Psoas muscle (tissue), 8 donors: ENCODE results near the gene ERC2. TPM values are rescaled to one million over a fixed set of nuclear protein-coding genes. Genes with fewer than 3 reads are reported as not detected.

Source experiments
- ATAC-seq, 4 donors: fragments of 200-7000 bp; cut with Tn5 transposase; one replicate each; pipeline ENCODE4 v1.9.1; 2020; ENCODE audit warnings: moderate library complexity in 3 of 4, mild to moderate bottlenecking in 2 of 4
- DNase-seq, 2 donors: peaks; one replicate each; pipeline ENCODE4 v3.0.0-alpha.2; 2020
- H3K27ac ChIP-seq: fragments of 200-600 bp; one replicate; pipeline ENCODE4 v1.8.0; 2022
- H3K27me3 ChIP-seq, 3 donors: fragments of 200-600 bp in 1 of 3; one replicate each; pipeline versions ENCODE4 v1.6.1 to v1.8.0; 2013 to 2022; ENCODE audit warnings: low read length in 2 of 3, mild to moderate bottlenecking in 2 of 3, moderate library complexity in 1 of 3; ENCODE audit not compliant: insufficient read depth in 3 of 3
- H3K36me3 ChIP-seq, 2 donors: fragments of 200-600 bp in 1 of 2; one replicate each; pipeline versions ENCODE4 v1.6.1 to v1.8.0; 2013 to 2022; ENCODE audit warnings: low read depth in 1 of 2, mild to moderate bottlenecking in 1 of 2, moderate library complexity in 1 of 2; ENCODE audit not compliant: insufficient read depth in 1 of 2
- H3K4me1 ChIP-seq: fragments of 200-600 bp; one replicate; pipeline ENCODE4 v1.8.0; 2022
- H3K4me3 ChIP-seq: fragments of 200-600 bp; one replicate; pipeline ENCODE4 v1.8.0; 2022; ENCODE audit warnings: mild to moderate bottlenecking
- H3K9me3 ChIP-seq: fragments of 200-600 bp; one replicate; pipeline ENCODE4 v1.8.0; 2022
- WGBS, 3 donors: extraction: QIAGEN DNeasy Blood & Tissue Kit; methylation state at CpG; one replicate each; pipeline versions ENCODE4 v1.1.6 to v1.1.7; 2013; 5-methylcytosine and 5-hydroxymethylcytosine counted together
- intact Hi-C, 2 donors: fragments of 100-400 bp; cut with DNase I; formaldehyde crosslinking; loops; one replicate each; pipeline versions ENCODE4 v1.11.0 to v1.14.2; 2022
- polyA plus RNA-seq, 3 donors: library from polyadenylated mRNA; stranded (reverse); fragments of 200-250 nt; gene quantifications; one replicate each; pipeline ENCODE4 v1.2.3, GENCODE V29; 2013
- total RNA-seq, 4 donors: library from RNA; stranded (reverse); fragmentation: NEBNext Ultra II Directional in 2 of 4; extraction: Animal tissue kit (Norgen Biotek cat#: 25700) in 2 of 4; gene quantifications; one replicate each; pipeline versions ENCODE4 v1.2.1 to v1.2.4, GENCODE V29; 2021 to 2023
- TF ChIP-seq, protein P1 (sequence below): fragments of 200-600 bp; IDR thresholded peaks from one replicate; pipeline ENCODE4 v1.8.0; 2022; ENCODE audit warnings: antibody characterized with exemption
- donor health status: healthy with polysubstance abuse.
- donor health status: DM: no; HTN: no; CAD: no; lungs with moderate emphysema.
- donor health status: Bipolar disorder and iron deficiency.
- donor health status: healthy.
- donor health status: DM: yes; HTN: yes; CAD: no.
- donor health status: DM: no; HTN: no; CAD: no.
- donor health status: DM: no; HTN: no; CAD: no.
- donor health status: DM: yes; HTN: yes; CAD: no.

Gene ERC2
- total and polyA plus RNA-seq, 7 donors: 0.04 to 0.15 TPM; not detected in 5

DNA sequence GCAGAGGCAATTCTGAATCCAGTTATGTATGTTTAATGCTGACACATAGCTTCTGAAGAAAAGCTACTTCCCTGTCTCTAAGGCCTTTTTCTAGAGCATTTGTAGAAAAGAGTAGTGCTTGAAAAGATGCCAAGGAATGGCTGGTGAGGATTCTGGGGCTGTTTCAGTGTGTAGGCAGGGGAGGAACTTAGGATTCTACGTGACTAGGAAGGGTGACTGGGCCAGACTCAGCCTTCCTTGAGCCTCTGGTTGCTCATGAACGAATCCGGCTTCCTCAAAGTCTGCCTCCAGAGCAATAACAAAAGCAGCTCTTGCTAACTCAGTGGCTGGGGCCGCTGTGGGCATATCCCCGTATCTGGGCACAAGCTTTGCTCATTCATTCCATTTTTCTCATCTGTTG is 876.4 kb downstream of the ERC2 start:
- Histone ChIP-seq H3K27me3 (peaks cover 0 to 2% (median 0%) of the 10 kb centered on the region in 3 donors), H3K4me3 (no peak overlapping the region), H3K4me1 (no peaks in the 10 kb centered on the region), H3K27ac (no peak overlapping the region), H3K9me3 (no peaks in the 10 kb centered on the region), H3K36me3 (no peaks in the 10 kb centered on the region)
- DNase-seq: no peak
- whole genome bisulfite sequencing, 3 donors: 83% methylated on average over 5 of the region's 5 CpGs
- TF ChIP-seq, protein P1, sequence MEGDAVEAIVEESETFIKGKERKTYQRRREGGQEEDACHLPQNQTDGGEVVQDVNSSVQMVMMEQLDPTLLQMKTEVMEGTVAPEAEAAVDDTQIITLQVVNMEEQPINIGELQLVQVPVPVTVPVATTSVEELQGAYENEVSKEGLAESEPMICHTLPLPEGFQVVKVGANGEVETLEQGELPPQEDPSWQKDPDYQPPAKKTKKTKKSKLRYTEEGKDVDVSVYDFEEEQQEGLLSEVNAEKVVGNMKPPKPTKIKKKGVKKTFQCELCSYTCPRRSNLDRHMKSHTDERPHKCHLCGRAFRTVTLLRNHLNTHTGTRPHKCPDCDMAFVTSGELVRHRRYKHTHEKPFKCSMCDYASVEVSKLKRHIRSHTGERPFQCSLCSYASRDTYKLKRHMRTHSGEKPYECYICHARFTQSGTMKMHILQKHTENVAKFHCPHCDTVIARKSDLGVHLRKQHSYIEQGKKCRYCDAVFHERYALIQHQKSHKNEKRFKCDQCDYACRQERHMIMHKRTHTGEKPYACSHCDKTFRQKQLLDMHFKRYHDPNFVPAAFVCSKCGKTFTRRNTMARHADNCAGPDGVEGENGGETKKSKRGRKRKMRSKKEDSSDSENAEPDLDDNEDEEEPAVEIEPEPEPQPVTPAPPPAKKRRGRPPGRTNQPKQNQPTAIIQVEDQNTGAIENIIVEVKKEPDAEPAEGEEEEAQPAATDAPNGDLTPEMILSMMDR: no peak
- intact Hi-C loops: no loop called here
- no peak for ATAC-seq

DNA sequence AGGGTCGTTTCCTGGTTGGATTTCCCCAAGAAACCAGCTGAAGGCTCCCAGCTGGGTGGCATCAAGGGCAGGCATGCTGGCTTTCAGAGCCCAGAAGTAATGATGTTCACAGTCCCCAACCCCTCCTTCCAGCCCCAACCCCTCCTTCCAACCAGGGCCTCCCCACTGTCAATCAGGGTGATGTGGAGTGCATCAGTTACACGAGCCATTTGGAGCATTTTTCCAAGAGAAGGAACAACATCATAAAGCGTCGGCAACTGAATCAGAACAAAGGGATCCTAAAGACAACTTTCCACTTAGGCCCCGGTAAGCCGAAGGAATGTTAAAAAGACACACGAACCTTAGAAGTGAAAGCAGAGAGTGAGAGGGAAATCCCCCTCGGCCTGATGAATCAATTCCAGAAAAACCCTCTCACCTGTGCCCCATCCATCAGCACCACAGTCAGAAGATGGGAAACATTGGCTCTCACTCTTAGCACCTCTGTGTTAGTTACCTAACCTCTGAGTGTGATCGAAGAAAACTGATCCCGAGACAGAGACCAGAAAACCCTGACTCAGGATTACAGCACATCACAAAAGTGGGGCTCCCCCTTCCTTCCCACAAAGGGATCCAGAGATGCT is 880.0 kb downstream of the ERC2 start:
- H3K4me3 ChIP-seq: no peak overlapping the region
- no peaks in the 10 kb centered on the region for H3K36me3 ChIP-seq
- ATAC-seq (no peak), DNase-seq (no peak)
- no peaks in the 10 kb centered on the region for H3K4me1 ChIP-seq
- peaks cover 0 to 2% (median 0%) of the 10 kb centered on the region in 3 donors for H3K27me3 ChIP-seq
- WGBS, 3 donors: 58 to 61% (median 60%) methylated on average over 10 of the region's 10 CpGs
- intact Hi-C loops: no loop called here
- no peak overlapping the region for H3K27ac ChIP-seq
- H3K9me3 ChIP-seq: no peaks in the 10 kb centered on the region
- TF ChIP-seq, protein P1: no peak

DNA sequence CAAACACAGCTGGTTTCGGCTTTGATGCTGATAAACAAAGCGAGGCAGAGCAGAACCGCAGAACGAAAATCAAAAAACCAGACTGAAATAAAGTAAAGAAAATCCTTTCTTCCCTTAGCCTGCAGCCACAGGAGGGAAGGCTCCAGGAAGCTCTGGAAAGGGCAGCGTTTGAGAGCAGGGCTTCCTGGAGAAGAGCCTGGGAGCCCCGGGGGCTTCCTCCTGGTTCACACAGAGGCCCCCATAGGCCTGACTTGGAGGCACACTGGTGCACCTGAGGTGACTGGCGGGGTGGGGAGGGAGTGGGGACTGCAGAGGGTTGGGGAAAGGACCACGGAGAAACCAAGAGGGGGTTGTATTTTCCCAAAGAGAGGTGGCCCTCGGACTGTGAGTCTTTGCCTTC is 882.4 kb downstream of the ERC2 start:
- H3K27ac ChIP-seq: no peak overlapping the region
- H3K27me3 ChIP-seq: no peaks in the 10 kb centered on the region
- DNase-seq: no peak
- no peaks in the 10 kb centered on the region for H3K4me1 ChIP-seq
- ATAC-seq: no peak
- no peaks in the 10 kb centered on the region for H3K36me3 ChIP-seq
- TF ChIP-seq, protein P1: no peak
- 70 to 75% (median 75%) methylated on average over 9 of the region's 9 CpGs for WGBS, 3 donors
- H3K4me3 ChIP-seq: no peak overlapping the region
- no peaks in the 10 kb centered on the region for H3K9me3 ChIP-seq
- intact Hi-C loops: no loop called here

DNA sequence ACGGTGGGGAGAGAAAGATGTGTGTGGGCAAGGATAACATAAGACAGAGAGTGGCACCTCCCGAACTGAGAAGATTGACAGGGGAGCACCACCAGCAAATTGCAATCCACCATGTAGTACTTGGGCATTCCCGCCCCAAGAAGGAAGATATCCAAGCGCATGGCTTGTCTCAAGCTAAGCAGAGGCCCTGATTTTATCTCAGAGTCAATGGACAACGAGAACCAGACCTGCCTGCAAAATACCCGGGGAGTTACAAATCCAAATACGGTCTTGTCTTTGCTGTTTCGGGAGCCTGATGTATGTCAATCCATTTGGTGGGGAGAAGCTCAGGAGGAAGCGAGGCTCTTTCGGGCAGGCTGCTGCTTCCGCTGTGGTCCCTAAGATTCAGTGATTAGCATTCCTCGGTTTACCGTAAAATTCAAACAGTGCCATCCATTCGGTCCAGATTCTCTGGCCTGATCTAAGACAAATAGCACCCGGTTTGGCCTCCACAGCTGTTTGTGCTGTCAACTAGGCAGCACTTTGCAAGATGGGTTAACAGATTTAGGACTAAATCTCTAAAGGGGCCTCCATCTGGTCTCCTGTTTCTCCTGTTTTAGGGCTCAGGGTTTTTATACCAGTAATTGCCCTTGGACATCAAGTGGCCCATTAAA is 883.4 kb downstream of the ERC2 start:
- Histone ChIP-seq H3K4me1 (peaks cover under 1% of the 10 kb centered on the region), H3K27me3 (no peaks in the 10 kb centered on the region), H3K27ac (no peak overlapping the region), H3K4me3 (no peak overlapping the region), H3K9me3 (no peaks in the 10 kb centered on the region), H3K36me3 (no peaks in the 10 kb centered on the region)
- DNase-seq (no peak), ATAC-seq (no peak)
- TF ChIP-seq, protein P1: no peak
- intact Hi-C loops: no loop called here
- 73 to 83% (median 83%) methylated on average over 15 of the region's 15 CpGs for WGBS, 3 donors
